Rectal smooth muscle tissue (tissue), 1 donor: ENCODE data around the gene CYBA.
A peak's percentile ranks its signal among the peaks of the same experiment; 100 is the strongest.

Experiments used
- H3K27ac ChIP-seq: one replicate; pipeline ENCODE4 v1.7.0; 2013; ENCODE audit warnings: low read depth, low read length, inconsistent platforms
- H3K27me3 ChIP-seq: one replicate; pipeline ENCODE4 v1.7.0; 2013; ENCODE audit warnings: low read length; ENCODE audit not compliant: control insufficient read depth, insufficient read depth
- H3K36me3 ChIP-seq: one replicate; pipeline ENCODE4 v1.7.0; 2013; ENCODE audit warnings: low read length; ENCODE audit not compliant: control insufficient read depth, insufficient read depth
- H3K4me1 ChIP-seq: one replicate; pipeline ENCODE4 v1.7.0; 2013; ENCODE audit warnings: low read length; ENCODE audit not compliant: control insufficient read depth, insufficient read depth
- H3K4me3 ChIP-seq: one replicate; pipeline ENCODE4 v1.7.0; 2013; ENCODE audit warnings: low read length
- H3K9ac ChIP-seq: one replicate; pipeline ENCODE4 v1.7.0; 2013; ENCODE audit warnings: low read length

The CYBA gene

GRCh38 chr16:88650749-88651275 lies at the start of gene CYBA:
CYBA (minus strand) TSS chr16:88651053; CDS start chr16:88651013, 40 bp downstream.
- H3K9ac ChIP-seq: peak within 1 kb of the TSS; percentile 83
- H3K27me3 ChIP-seq: no peaks in the 10 kb centered on the region
- H3K4me3 ChIP-seq: peak within 1 kb of the TSS; percentile 83
- H3K27ac ChIP-seq: peak within 1 kb of the TSS; percentile 20
- H3K36me3 ChIP-seq: no peaks in the 10 kb centered on the region
- H3K4me1 ChIP-seq: no peaks in the 10 kb centered on the region

- no peak overlapping the region for H3K27ac ChIP-seq
- no peaks in the 10 kb centered on the region for H3K27me3 ChIP-seq
- no peak overlapping the region for H3K4me3 ChIP-seq
- peaks cover 21% of the 10 kb centered on the region for H3K36me3 ChIP-seq
- peaks cover 3% of the 10 kb centered on the region for H3K4me1 ChIP-seq
- no peak overlapping the region for H3K9ac ChIP-seq
Measured at GRCh38 chr16:88700322-88700635, 49.4 kb upstream of the CYBA start.

GRCh38 chr16:88699180-88699579 lies 48.3 kb upstream of the CYBA start:
- Histone ChIP-seq H3K27me3 (no peaks in the 10 kb centered on the region), H3K36me3 (peaks cover 21% of the 10 kb centered on the region), H3K4me1 (no peaks in the 10 kb centered on the region), H3K9ac (no peak overlapping the region), H3K4me3 (no peak overlapping the region), H3K27ac (no peak overlapping the region)

DNA sequence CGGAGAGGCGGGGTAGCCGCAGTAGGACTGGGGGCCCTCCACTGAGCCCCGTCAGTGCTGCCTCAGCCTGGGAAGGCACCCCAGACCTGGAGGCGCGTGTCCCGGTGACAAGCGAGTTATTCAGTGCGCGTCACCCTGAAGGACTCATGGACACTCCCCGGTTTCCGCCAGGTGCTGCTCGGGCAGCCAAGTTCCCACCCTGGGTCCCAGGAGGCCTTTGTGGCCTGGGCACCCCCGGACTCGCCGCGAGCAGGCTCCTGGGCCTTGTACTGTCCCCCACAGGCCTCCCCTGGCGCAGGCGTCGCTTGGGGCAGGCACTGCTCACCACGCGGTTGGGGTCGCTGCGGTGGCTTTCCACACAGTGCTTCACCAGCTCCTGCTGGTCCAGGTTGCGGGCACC lies 47.8 kb upstream of the CYBA start:
- Histone ChIP-seq H3K4me1 (no peaks in the 10 kb centered on the region), H3K27ac (no peak overlapping the region), H3K27me3 (no peaks in the 10 kb centered on the region), H3K9ac (no peak overlapping the region), H3K36me3 (peaks cover 21% of the 10 kb centered on the region), H3K4me3 (no peak overlapping the region)

GRCh38 chr16:88697831-88698615 lies 47.2 kb upstream of the CYBA start:
- peaks cover 21% of the 10 kb centered on the region for H3K36me3 ChIP-seq
- H3K27me3 ChIP-seq: no peaks in the 10 kb centered on the region
- H3K4me1 ChIP-seq: no peaks in the 10 kb centered on the region
- H3K27ac ChIP-seq: no peak overlapping the region
- no peak overlapping the region for H3K9ac ChIP-seq
- no peak overlapping the region for H3K4me3 ChIP-seq

- Histone ChIP-seq H3K27ac (no peak overlapping the region), H3K36me3 (peaks cover 21% of the 10 kb centered on the region), H3K9ac (no peak overlapping the region), H3K4me1 (no peaks in the 10 kb centered on the region), H3K27me3 (no peaks in the 10 kb centered on the region), H3K4me3 (no peak overlapping the region)
Measured at GRCh38 chr16:88697116-88697830, 46.4 kb upstream of the CYBA start.

DNA sequence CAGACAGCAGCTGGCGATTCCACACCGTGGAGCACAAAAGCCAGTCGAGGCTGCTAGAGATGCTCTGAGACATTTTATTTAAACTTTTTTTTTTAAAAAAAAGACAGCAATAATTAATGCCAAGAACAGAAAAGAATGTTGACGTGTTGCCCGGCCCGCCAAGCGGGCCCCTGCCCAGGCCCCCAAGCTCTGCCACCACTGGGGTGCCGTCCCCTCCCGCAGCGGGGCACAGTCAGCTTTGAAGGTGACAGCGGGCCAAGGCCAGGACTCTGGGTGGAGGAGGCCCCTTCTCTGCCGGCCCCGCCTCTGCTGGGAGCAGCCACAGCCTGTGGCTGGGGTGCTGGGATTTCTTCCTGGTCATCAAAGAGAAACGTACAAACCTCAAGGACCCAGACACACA lies 45.6 kb upstream of the CYBA start:
- Histone ChIP-seq H3K9ac (no peak overlapping the region), H3K27ac (no peak overlapping the region), H3K36me3 (peaks cover 21% of the 10 kb centered on the region), H3K27me3 (no peaks in the 10 kb centered on the region), H3K4me1 (no peaks in the 10 kb centered on the region), H3K4me3 (no peak overlapping the region)

GRCh38 chr16:88695753-88696152 lies 44.9 kb upstream of the CYBA start:
- Histone ChIP-seq H3K27me3 (no peaks in the 10 kb centered on the region), H3K4me3 (no peak overlapping the region), H3K4me1 (no peaks in the 10 kb centered on the region), H3K36me3 (peaks cover 21% of the 10 kb centered on the region), H3K9ac (no peak overlapping the region), H3K27ac (no peak overlapping the region)

GRCh38 chr16:88695218-88695617 lies 44.4 kb upstream of the CYBA start:
- H3K27me3 ChIP-seq: no peaks in the 10 kb centered on the region
- H3K4me1 ChIP-seq: no peaks in the 10 kb centered on the region
- H3K4me3 ChIP-seq: no peak overlapping the region
- no peak overlapping the region for H3K27ac ChIP-seq
- H3K36me3 ChIP-seq: peaks cover 21% of the 10 kb centered on the region
- H3K9ac ChIP-seq: no peak overlapping the region

DNA sequence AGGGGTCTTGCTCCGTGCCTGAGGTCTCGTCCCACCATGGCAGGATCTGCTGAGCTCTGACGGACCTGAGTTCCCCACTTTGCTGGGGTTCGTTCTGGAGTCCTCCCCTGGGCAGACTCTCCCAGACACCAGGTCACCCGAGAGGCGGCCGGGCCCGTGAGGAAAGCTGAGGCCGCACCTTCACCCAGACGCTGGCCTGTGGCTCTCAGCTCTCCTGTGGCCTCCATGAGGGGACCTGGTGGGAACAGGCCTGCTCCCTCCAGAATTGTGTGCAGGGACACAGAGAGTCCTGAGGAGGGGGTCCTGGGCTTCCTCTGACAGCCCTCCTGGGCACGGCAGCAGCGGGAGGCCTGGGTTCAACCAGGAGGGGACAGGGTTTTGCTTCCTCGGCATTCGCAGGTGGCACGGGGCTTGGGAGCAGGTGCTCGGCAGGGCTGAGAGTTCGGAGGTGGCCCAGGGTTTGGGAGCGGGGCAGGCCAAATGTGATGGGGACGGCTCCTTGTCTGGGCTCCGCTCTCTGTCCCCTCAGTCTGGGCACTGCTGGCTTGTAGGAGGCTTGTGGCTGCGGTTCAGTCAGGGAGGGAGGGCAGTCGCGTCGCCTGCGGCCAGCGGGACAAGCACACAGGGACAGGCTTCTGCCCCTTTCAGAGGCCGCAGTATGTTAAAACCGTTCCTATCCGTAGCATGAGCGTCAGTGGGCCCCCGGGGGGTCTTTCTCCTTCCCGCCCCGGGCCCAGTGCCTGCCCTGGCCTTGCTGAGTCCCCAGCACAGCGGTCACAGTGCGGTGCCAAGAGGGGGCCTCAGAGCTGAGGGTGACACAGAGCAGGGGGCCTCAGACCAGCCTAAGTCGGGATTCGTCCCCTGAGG lies 43.6 kb upstream of the CYBA start:
- no peak overlapping the region for H3K27ac ChIP-seq
- H3K36me3 ChIP-seq: peaks cover 18% of the 10 kb centered on the region
- H3K4me3 ChIP-seq: no peak overlapping the region
- no peak overlapping the region for H3K9ac ChIP-seq
- H3K4me1 ChIP-seq: no peaks in the 10 kb centered on the region
- H3K27me3 ChIP-seq: no peaks in the 10 kb centered on the region

GRCh38 chr16:88693420-88694177 lies 42.7 kb upstream of the CYBA start:
- Histone ChIP-seq H3K4me1 (no peaks in the 10 kb centered on the region), H3K27ac (no peak overlapping the region), H3K36me3 (peaks cover 11% of the 10 kb centered on the region), H3K27me3 (peaks cover 3% of the 10 kb centered on the region), H3K4me3 (no peak overlapping the region), H3K9ac (no peak overlapping the region)
